SKM-1 treated with dmso at 0.1 percent for 144 hours (cell line): ENCODE results near the gene PLA2G6.
A peak's percentile ranks its signal among the peaks of the same experiment; 100 is the strongest.
"Not testable (repeated sequence)": the region's sequence is repeated elsewhere in the genome, so short reads cannot be mapped to it uniquely, and the experiment has no call there.

Experiments
- DNase-seq: peaks from one replicate; lab custom pipeline; 2025; ENCODE audit not compliant: unreplicated experiment; lab: John Stamatoyannopoulos, UW

PLA2G6 gene

DNA sequence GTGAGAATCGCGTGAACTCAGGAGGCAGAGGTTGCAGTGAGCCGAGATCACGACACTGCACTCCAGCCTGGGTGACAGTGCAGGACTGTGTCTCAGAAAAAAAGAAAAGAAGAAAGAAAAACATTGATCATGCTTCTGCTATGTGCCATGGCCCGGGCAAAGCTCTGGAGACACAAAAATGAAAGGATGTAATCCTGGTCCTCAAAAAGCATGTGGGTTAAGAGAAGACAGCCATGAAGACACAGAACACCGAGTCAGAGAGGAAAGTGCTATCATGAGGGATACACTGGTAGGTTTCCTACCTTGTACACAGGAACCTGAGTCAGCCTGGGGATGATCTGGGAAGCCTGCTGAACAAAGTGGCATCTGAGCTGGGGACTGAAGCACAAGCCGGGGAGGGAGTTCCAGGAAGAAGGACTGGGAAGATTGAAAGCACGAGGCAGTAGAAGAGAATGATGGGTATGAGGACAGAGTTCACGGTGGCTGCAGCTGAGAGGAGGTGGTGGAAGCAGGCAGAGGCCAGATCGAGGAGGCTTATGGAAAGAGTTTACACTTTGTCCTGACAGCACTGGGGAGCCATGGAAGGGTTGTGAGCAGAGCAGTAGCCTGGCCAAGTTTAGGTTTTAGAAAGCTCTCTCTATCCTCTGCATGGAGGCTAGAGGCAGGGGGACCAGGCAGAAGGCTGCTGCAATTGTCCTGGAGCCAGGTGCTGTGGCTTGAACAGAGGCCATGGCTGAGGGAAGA, 10.3 kb upstream of the PLA2G6 start:
- DNase-seq, result no peak

DNA sequence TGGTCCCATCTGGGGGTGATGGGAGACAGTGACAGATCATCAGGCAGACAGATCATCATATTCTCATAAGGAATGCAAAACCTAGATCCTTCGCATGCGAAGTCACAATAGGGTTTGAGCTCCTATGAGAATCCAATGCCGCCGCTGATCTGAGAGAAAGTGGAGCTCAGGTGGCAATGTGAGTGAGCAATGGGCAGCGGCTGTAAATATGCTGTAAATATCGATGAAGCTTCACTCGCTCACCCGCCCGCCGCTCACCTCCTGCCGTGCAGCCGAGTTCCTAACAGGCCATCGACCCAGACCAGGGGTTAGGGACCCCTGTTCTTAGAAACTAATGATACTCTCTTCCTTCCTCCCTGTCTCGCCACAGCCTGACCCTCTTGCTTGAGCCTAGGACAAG, 9.4 kb upstream of the PLA2G6 start:
- no peak for DNase-seq

DNA sequence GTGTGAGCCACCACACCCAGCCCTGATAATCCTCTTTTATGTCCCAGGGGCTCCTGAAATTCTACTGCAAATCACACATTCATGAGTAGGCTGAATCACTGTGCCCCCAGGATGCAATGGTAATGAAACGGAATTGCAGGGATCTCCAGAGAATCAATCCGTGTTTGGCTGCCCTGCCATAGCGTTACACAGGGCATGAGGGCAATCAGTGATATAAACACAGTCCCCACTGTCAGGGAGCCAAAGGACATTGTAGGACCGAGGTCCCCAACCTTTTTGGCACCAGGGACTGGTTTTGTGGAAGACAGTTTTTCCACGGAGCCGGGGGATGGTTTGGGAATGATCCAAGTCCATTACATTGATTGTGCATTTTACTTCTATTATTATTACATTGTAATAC, 9.0 kb upstream of the PLA2G6 start:
- DNase-seq, result no peak

DNA sequence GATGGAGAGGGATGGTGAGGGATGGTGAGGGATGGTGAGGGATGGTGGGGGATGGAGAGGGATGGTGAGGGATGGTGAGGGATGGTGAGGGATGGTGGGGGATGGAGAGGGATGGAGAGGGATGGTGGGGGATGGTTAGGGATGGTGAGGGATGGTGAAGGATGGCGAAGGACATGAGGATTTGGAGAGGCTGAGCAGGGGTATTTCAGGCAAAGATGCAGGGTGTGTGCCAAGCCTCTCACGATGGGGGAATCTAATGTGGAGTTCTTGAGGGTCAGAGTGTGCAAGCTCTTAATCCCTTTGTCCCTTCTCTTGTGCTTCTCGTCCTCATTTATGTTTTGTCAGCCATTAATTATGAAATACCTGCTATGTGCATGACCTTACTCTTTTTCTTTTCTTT, 7.5 kb upstream of the PLA2G6 start:
- DNase-seq, result no peak

DNA sequence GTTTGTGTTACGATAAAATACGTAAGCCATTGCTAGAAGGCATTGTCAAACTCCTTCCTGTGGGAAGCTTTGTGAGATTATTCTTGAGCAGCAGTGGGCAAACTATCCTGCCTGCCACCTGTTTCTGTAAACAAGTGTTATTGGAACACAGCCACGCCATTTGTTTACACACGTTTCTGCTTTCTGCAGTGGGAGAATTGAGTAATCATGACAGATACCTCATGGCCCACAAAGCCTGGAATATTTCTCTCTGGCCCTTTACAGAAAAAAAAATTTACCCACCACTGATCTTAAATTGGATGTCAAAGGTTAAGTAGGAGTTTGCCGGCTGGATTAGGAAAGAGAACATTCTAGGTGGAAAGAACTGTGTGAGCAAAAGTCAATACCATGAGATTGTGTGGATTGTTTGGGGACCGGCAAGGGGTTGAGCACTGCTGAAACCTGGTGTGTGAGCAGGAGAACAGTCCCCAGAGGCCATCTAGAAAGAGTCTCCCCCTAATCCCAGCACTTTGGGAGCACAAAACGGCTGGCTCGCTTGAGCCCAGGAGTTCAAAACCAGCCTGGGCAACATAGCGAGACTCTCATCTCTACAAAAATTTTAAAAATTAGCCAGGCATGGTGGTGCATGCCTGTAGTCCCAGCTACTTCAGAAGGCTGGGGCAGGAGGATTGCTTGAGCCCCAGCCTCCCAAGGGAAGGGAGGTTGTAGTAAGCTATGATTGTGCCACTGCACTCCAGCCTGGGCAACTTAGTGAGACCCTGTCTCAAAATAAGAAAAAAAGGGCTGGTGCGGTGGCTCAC, 6.0 kb upstream of the PLA2G6 start:
- DNase-seq, result no peak

DNA sequence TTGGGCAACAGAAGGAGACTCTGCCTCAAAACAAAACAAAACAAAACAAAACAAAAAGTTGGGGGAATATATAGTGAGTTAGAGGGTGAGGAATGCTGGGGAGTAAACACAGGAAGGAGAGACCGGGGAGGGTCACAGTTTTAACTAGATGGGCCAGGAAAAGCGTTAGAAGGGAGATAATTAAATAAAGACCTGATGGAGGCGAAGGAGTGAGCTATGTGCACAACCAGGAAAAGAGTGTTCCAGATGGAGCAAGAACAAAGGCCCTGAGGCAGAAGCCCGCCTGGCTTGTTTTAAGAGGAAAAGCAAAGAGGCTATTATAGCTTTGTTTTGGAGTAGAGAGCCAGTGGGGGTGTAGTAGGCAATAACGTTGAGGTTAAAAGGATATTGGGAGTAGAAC, 4.8 kb upstream of the PLA2G6 start:
- no peak for DNase-seq

DNA sequence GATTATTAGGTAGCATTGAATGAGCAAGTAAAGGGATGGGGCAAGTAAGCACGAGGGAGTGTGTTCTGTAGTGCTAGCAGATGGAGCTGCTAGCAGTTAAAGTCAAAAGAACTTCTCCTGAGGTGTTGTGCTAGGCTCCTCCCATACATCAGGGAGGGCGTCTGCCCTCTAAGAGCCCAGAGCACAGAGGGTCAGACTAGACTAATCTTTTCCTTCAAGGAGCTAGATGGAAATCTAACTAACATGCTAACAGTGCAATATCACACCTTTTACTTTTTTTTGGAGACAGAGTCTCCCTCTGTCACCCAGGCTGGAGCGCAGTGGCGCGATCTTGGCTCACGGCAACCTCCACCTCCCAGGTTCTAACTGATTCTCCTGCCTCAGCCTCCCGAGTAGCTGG, 3.2 kb upstream of the PLA2G6 start:
- DNase-seq, result no peak

DNA sequence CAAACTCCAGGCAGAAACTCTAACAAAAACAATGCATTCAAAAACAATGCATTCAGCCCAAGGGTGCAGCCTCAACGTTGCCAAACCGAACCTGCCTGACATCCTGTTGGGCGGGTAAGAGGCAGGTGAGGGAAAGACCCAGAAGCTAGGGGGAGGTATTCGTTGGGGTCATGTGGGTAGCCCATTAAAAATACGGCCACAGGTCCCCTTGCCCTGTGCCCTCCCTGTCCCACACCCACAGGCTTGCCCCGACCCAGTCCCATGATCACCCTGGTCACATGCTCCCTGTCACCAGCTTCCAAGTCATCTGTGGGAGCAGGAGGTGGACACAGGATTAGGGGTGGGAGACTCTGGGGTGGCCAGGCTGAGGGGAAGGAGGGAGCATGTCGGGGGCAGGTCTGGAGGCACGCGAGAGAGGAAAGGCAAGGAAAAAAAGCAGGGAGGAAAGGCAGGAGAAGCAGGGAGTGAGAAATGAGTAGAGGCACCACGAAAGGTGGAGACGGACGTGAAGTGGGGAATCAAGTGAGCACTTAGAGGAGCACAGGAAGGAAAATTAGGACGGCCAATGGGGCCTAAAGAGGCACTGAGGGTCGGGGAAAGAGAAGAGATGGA, 683 bp downstream of the PLA2G6 start:
- DNase-seq, result no peak

DNA sequence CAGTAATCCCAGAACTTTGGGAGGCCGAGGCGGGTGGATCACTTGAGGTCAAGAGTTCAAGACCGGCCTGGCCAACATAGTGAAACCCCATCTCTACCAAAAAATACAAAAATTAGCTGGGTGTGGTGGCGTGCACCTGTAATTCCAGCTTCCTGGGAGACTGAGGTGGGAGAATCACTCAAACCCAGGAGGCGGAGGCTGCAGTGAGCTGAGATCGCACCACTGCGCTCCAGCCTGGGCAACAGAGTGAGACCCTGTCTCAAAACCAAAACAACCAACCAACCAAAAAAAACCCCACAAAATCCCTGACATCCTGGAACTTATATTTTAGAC, 3.1 kb downstream of the PLA2G6 start:
- not testable (repeated sequence) for DNase-seq

DNA sequence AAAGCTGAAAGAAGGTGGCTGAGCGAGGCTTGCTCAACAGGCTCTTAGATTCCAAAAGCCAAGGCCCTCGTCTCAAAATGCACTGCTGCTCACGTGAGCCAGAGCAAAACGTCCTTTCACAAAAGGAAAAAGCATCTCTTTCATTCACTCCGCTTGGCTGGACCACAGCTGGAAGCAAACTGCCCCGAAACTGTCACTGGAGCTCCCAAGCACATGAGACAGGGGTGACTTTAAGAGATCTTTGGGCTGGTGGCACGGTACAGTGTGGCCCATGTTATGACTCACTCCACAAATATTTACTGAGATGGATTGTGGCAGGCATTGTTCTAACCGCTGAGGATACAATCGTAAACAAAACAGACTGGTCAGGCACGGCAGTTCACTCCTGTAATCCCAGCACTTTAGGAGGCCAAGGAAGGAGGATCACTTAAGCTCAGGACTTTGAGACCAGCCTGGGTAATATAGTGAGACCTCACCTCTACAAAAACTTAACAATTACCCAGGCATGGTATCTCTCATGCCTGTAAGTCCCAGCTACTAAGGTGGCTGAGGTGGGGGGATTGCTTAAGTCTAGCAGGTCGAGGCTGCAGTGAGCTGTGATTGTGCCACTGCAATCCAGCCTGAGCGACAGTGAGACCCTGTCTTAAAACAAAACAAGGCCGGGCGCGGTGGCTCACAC, 3.6 kb downstream of the PLA2G6 start:
- no peak for DNase-seq

DNA sequence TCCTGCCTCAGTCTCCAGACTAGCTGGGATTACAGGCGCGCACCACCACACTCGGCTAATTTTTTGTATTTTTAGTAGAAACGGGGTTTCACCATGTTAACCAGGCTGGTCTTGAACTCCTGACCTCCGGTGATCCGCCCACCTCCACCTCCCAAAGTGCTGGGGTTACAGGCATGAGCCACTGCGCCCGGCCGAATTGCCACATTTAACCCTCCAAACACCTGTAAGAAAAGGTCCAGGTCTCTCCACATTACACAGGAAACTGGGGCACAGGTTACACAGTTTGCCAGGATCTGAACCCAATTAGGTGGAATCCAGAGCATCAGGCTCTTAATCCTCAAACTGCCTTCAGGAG, 4.1 kb downstream of the PLA2G6 start:
- DNase-seq, result not testable (repeated sequence)

DNA sequence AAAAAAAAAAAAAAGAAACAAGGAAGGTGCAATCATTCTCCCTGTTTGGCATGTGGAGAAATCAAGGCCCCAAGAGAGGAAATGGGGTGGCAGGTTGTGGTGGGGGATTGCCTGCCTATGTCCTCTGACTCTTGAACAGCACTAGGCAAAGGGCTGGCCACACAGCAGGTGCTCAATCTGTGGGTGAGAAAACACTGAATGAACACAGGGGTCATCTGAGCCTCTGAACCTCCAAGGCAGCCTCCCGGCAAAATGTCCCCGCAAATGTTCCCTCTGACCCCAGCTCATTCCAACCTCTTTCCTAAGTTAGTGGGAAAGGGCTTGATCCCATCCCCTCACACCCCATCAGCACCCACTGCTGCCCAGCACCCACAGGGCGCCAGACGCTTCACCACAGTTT, 4.6 kb downstream of the PLA2G6 start:
- DNase-seq, result no peak

DNA sequence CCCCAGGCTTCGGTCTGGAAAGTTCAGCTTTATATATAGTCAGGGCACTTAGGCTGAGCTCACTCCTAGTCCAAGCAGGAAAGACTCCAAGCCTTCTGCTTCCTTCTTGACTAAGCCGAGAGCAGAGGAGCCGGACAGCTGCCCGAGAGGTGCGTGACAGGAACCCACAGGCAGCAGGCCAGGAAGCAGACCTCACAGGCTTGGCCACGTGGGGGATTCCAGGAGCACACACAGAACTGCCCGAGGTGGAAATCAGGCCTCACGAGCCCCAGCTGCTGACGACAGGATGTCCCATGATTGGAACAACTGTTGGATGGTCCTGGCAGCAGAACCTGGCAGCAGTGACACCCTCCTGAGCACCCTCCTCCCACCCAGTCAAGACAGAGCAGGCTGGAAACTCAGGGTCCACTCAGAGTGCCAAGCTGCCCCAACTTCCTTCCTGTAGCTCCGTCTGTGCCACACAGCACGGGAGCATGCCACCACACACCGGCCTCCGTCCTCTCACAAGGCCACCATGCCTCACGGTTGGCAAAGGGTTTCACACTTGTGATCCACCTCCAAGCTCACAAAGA, 5.4 kb downstream of the PLA2G6 start:
- peak; percentile 57 for DNase-seq

DNA sequence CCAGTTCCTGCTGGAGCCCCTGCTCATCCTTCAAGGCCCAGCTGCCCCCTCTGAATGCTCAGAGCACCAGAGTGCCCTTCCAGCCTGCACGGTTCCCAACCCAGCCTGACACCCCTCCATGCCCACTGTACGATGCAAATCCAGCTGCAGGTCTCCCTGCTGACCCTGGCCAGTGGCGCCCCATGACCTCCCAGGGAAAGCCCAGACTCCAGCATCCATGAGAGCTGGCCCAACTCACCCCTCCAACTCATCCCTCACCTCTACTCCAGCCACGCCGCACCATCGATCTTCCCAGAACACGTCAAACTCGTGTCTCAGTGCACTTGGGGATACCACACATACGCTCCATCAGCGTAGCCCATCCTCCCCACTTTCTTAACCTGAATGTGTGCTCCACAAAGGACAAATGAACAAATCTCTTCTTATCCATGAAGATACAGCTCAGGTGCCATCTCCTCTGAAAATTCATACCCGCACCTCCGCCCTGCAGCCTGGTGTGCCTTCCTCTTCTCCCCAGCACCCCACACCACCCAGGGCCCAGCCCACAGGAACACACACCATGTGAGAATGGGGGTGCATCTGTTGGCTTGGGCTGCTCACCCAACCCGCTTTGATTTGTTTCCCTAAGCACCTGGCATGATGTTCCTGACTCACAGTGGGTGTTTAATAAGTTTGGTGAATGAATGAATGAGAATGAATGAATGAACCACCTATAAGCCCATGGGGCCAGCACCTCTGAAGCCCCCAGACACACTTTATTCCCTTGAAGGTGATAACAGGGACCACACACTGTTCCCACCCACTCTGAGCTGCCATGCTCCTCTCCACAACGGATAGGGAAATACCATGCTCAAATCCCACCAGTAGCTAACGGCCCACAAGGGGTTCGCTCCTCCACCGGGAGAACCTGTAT, 6.2 kb downstream of the PLA2G6 start:
- DNase-seq, result no peak

DNA sequence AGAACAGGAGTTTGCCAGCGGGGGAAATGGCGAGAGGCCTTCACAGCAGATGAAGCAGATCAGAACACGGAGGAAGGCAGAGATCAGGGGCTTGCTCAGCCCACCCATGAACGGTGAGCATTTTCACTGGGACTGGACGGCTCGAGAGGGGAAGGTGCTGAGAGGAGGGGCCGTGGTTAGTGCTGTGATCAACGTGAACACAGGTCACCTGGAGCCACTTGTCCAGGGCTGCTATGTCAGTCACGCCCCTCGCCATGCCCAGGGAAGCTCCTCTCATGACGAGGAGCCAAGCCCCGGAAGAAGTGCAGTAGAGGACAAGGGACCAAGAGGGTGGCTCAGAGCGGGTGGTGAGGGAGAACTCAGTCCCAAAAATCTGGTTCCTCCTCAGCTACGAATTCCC, 7.0 kb downstream of the PLA2G6 start:
- no peak for DNase-seq

DNA sequence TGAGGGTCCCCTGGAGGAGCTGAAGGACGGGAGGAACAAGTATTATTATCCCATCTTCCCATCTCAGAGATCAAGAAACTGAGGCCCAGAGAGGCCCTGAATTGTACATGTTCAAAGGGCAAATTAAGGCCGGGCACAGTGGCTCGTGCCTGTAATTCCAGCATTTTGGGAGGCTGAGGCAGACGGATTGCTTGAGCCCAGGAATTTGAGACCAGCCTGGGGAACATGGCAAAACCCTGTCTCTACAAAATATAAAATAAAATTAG, 8.1 kb downstream of the PLA2G6 start:
- DNase-seq, result no peak

DNA sequence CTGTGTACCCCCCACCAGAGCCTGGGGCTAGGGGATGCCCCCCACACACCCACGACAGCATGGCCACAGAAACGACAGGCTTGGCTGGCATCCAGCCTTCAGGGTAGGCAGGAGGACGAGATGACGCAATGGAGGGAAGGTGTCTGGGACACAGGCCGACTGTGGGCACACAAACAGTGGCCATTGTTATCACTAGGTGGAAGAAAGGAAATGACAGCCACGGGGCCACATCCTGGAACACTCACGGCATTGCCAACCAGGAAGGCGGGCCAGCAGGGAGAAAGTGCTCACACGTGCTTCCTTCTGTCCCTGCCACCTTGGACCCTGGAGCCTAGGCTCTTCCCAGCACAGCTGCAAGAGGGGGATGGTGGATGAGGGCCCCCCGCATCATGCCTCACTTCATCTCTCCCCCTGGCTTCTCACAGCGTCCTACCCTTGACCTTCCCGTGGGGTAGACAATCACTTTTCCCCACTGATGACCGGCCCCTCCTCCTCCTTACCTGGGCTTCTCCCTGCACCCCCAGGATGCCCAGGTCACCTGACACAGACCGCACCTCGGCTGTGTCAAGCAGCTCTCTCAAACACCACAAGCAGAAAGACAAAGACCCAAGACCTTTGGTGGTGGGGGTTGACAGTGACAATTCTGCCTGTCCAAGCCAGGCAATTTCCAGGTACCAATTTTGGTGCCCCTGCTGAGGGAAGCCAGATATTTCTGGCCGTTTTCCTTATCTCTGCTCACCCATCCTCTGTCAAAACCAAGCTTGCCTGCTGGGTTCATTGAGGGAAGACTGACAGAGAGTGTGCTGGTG, 8.6 kb downstream of the PLA2G6 start:
- DNase-seq, result peak; percentile 16

DNA sequence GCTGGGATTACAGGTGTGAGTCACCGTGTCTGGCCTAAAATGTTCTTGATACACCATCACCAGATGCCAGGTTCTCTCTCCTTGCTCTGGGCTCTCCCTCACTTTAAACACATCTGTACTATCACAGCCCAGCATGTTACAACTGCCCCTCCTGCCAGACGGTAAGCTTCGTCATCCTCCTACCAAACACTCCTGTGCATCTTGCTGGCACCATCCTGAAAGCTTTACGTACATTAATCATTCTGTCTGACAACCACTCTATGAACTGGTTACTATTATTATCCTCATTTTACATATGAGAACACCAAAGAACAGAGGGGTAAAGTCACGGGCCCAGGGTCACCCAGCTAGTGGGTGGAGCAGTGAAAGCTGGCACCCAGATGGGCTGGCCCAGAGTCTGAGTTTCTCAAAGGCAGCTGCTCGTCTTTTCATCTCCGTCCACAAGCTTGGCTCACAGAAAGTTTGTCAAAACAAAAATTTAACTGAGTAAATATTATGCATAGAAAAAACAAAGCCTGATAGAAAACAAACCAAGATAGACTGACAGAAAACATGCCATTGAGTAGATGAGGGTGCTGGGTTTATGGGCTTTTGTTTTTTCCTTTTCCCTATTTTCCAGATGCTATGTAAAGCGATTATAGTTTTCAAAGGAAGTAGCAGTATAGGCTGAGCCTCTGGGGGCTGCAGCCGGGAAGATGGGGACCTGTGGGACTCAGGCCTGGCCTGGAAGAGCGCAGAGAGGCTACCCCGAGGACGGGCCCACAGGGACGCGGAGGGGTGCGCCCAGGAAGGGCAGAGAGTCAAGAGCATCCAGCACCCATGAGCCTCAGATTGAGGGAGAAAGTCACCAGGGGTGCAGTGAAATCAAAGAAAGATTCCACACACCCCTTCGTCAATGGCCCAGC, 9.5 kb downstream of the PLA2G6 start:
- DNase-seq, result no peak

DNA sequence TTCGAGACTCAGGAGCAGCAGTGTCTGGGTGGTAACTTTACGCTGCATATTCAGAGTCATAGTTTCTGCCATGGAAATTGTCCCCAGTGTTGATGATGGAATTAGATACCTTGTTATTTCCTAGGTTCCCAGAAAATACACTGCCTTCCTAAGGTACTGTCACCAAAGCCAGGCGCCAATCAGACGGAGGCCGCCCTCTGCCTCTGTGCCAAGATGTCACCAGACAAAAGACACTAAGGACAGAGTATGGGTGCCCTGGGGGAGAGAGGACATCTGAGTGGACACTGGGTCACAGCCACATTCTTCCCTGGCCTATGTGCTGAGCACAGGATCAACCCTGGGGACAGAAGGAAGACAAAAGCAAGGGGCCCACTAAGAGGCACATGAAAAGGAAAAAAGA, 11.2 kb downstream of the PLA2G6 start:
- no peak for DNase-seq
